ENCODE results near the gene DPY30.
A peak's percentile ranks its signal among the peaks of the same experiment; 100 is the strongest.

DPY30 gene

DNA sequence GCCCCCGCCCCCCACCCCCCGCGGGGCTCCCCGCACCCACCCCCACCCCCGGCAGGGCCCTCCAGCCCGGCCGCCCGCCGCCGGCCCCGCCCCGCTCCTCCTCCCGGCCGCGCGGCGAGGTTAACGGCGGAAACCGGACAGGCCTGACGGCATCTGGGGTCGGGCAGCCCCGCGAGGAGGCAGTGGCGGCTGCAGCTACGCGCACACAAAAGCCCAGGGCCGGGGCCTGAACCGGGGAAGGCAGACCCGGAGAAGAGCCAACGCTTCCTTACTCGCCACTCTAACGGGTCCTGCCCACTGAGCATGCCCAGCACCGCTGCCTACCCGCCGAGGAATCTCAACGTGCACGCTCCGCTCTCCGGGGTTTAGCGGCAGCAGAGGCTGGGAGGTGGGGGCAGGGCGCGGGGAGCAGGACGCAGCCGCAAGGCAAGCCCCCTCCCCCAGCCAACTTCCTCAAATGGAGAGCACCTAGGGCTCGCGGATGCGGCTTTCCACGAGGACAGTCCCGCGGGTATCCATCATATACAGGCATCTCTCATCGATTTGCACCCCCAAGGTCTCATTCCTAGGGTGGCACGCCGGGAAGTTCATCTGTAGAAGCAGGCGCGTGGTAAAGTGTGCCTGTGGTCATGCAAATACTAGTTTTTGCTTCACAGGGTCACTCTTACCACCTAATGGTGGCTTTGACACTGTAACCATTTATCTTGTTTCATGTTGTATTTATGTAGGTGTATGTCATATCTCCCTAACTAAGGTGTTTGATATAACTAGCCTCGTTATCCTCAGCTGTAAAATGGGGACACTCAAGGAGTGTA is 28.7 kb downstream of the DPY30 start, which contains the start of gene MEMO1:
TSS of gene MEMO1 (minus strand) at position 339 of the 815 bp plus-strand sequence. CDS start 761 bp downstream, outside the sequence.
- TF ChIP-seq SIN3A (IDR thresholded peaks at IDR 0.05; ENCODE audit: borderline replicate concordance, insufficient read depth, low read length) = no peak; the same call in 1 of the 2 replicates
- TF ChIP-seq FOXP2 (optimal IDR thresholded peaks at IDR 0.05; ENCODE audit: borderline replicate concordance, extremely low read depth, extremely low read length, insufficient read depth) = peak; percentile 94
- TF ChIP-seq, protein P1, sequence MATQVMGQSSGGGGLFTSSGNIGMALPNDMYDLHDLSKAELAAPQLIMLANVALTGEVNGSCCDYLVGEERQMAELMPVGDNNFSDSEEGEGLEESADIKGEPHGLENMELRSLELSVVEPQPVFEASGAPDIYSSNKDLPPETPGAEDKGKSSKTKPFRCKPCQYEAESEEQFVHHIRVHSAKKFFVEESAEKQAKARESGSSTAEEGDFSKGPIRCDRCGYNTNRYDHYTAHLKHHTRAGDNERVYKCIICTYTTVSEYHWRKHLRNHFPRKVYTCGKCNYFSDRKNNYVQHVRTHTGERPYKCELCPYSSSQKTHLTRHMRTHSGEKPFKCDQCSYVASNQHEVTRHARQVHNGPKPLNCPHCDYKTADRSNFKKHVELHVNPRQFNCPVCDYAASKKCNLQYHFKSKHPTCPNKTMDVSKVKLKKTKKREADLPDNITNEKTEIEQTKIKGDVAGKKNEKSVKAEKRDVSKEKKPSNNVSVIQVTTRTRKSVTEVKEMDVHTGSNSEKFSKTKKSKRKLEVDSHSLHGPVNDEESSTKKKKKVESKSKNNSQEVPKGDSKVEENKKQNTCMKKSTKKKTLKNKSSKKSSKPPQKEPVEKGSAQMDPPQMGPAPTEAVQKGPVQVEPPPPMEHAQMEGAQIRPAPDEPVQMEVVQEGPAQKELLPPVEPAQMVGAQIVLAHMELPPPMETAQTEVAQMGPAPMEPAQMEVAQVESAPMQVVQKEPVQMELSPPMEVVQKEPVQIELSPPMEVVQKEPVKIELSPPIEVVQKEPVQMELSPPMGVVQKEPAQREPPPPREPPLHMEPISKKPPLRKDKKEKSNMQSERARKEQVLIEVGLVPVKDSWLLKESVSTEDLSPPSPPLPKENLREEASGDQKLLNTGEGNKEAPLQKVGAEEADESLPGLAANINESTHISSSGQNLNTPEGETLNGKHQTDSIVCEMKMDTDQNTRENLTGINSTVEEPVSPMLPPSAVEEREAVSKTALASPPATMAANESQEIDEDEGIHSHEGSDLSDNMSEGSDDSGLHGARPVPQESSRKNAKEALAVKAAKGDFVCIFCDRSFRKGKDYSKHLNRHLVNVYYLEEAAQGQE (IDR thresholded peaks at IDR 0.05; ENCODE audit: insufficient read depth in 1 of 2, low read depth in 2 of 2, low read length in 2 of 2) = peak in 1 of 2 experiments; percentile 38; a peak in 1 of 4 replicates
- TF ChIP-seq TAF1 (IDR thresholded peaks at IDR 0.05; ENCODE audit: borderline replicate concordance, insufficient read depth, low read length) = peak; percentile 86; the same call in 1 of the 2 replicates
- peak; percentile 92 for TF ChIP-seq POLR2AphosphoS5 (IDR thresholded peaks at IDR 0.05; ENCODE audit: low read depth, low read length)

DNA sequence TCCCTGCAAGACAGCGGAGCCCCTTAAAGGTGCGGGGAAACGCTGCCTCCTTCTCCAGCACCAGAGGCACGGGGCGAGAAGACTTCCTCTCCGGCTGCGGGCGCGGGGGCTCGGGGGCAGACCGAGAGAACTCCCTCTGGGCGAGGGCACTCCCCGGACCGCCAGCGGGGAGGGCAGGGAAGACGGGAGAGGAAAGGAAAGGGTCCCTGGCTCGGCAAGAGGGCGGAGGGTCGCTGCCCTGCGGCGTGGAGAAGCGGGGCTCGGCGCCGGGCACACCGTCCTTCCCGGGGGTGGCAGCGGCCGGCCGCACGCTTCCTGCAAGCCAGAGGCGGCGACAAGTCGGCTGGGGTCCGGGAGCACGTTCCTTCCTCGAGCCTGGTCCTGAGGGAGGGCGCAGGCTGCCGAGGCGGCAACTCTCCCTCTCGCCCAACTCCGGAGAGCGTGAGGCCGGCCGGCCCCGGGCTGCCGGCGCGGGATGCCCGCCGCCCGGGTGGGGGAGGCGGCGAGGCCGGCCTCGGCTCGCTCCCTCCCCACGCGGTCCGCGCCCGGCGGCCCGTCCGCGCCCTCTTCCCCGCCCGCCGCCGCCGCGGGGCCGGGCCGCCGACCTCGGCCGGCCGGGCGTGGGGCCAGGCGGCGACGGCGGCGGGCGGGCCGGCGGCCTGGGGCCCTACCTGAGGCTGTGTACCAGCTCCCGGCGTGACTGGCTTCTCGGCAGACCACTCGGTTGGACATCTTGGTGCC is 29.9 kb downstream of the DPY30 start:
- peak; percentile 12 for TF ChIP-seq FOXP2 (optimal IDR thresholded peaks at IDR 0.05; ENCODE audit: borderline replicate concordance, extremely low read depth, extremely low read length, insufficient read depth)
- TF ChIP-seq SIN3A (IDR thresholded peaks at IDR 0.05; ENCODE audit: borderline replicate concordance, insufficient read depth, low read length) = no peak

DNA sequence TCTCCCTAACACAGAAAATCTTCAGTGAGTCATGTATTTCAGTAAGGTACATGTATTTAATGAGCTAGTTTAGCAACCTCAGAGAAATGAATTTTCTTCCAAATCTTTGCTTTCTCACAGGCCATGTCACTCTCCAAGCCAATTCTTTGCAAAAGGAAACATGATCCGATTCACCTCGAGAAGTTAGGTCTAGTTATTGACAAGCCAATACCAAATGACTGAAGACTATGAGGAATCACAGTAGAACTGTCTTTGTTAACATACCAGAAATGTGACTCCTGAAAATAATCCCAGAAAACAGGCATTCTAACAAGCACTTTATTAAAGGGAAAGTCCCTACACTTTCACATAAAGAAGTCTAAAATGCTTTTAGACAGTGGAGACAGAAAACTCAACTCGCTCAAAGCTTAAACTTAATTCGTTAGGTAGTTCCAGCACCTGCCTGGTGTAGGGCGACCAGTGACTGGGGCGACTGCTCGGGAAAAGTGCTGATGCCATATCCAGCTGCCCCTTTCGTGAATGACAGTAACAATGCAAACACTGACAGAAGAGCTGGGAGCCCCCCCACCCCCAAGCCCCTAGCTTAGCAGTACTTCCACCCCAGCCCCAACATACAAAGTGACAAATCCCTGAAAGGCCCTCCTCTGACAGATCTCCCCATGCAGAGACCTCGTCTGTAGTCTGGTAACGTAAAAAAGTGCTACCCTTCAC is 30.6 kb downstream of the DPY30 start:
- no peak for TF ChIP-seq FOXP2 (optimal IDR thresholded peaks at IDR 0.05; ENCODE audit: borderline replicate concordance, extremely low read depth, extremely low read length, insufficient read depth)
- TF ChIP-seq, protein P1 (IDR thresholded peaks at IDR 0.05; ENCODE audit: insufficient read depth in 1 of 2, low read depth in 2 of 2, low read length in 2 of 2) = no peak
- TF ChIP-seq TAF1 (IDR thresholded peaks at IDR 0.05; ENCODE audit: borderline replicate concordance, insufficient read depth, low read length) = no peak
- no peak; the same call in 1 of the 2 replicates for TF ChIP-seq SIN3A (IDR thresholded peaks at IDR 0.05; ENCODE audit: borderline replicate concordance, insufficient read depth, low read length)
- TF ChIP-seq POLR2AphosphoS5 (IDR thresholded peaks at IDR 0.05; ENCODE audit: low read depth, low read length) = no peak

DNA sequence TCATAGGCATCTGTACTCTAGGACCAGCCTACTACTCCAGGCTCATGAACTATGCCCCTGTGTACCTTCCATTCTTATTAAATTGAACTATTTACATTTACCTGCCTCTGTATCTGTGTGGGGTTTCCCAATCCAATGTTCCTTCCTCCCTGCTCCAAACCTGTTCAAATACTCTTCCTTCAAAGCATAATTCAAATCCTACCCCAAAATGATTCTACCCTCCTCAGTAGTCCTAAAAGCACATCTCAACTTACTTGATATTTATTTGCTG is 32.5 kb downstream of the DPY30 start:
- TF ChIP-seq SIN3A (IDR thresholded peaks at IDR 0.05; ENCODE audit: borderline replicate concordance, insufficient read depth, low read length) (no peak), POLR2AphosphoS5 (IDR thresholded peaks at IDR 0.05; ENCODE audit: low read depth, low read length) (no peak), FOXP2 (optimal IDR thresholded peaks at IDR 0.05; ENCODE audit: borderline replicate concordance, extremely low read depth, extremely low read length, insufficient read depth) (no peak), TAF1 (IDR thresholded peaks at IDR 0.05; ENCODE audit: borderline replicate concordance, insufficient read depth, low read length) (no peak)
- TF ChIP-seq, protein P1 (IDR thresholded peaks at IDR 0.05; ENCODE audit: insufficient read depth in 1 of 2, low read depth in 2 of 2, low read length in 2 of 2) = no peak

DNA sequence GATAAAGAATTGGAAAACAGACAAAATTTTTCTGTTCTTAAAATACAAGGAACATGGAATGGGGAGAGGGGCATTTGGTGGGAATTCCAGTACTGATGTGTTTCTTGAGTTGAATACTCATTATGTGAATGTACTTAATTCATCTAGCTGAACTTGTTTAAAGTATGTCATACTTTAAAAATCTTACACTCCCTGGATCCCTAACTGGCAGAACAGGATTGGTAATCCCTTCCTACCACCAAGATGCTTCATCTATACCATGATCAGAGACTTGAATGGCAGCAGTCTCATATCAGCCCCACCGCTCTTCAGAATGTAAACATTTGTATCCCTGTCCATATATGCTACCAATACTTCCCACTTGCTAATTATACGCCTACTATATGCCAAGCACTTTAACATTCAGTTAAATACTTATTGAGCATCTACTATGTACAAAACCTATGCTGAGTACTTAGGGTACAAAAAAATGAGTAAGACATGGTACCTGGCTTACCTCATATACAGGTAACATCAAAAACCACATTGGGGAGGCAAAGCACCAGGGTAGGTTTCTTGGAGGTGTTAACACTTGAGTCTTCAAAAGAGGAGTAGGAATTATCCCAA is 34.1 kb downstream of the DPY30 start:
- TF ChIP-seq SIN3A (IDR thresholded peaks at IDR 0.05; ENCODE audit: borderline replicate concordance, insufficient read depth, low read length) = no peak
- TF ChIP-seq TAF1 (IDR thresholded peaks at IDR 0.05; ENCODE audit: borderline replicate concordance, insufficient read depth, low read length) = no peak
- TF ChIP-seq, protein P1 (IDR thresholded peaks at IDR 0.05; ENCODE audit: insufficient read depth in 1 of 2, low read depth in 2 of 2, low read length in 2 of 2) = no peak
- no peak for TF ChIP-seq POLR2AphosphoS5 (IDR thresholded peaks at IDR 0.05; ENCODE audit: low read depth, low read length)
- no peak for TF ChIP-seq FOXP2 (optimal IDR thresholded peaks at IDR 0.05; ENCODE audit: borderline replicate concordance, extremely low read depth, extremely low read length, insufficient read depth)
